ACC112 (cell line): ENCODE measurements around the gene PVR.
"Not testable (repeated sequence)": the region's sequence is repeated elsewhere in the genome, so short reads cannot be mapped to it uniquely, and the experiment has no call there.

Source experiments
- H2AFZ ChIP-seq: fragments of 200-600 bp; sonication (generic); one replicate; pipeline ENCODE4 v1.6.0; 2017; ENCODE audit warnings: antibody characterized with exemption, low read length; ENCODE audit not compliant: unreplicated experiment
- H3K27ac ChIP-seq: fragments of 200-600 bp; sonication (generic); 2 replicates; pipeline ENCODE4 v1.5.1; 2014; ENCODE audit warnings: low read depth, mild to moderate bottlenecking, antibody characterized with exemption, low read length, moderate library complexity
- H3K27me3 ChIP-seq: fragments of 200-600 bp; sonication (generic); 2 replicates; pipeline ENCODE4 v1.6.1; 2014; ENCODE audit warnings: mild to moderate bottlenecking, antibody characterized with exemption, low read length, moderate library complexity, mixed read lengths; ENCODE audit not compliant: insufficient read depth
- H3K36me3 ChIP-seq: fragments of 200-600 bp; sonication (generic); 2 replicates; pipeline ENCODE4 v1.6.1; 2016; ENCODE audit warnings: mild to moderate bottlenecking, antibody characterized with exemption, low read length, moderate library complexity, mixed read lengths; ENCODE audit not compliant: insufficient read depth
- H3K4me1 ChIP-seq: fragments of 200-600 bp; sonication (generic); one replicate; pipeline ENCODE4 v1.6.1; 2016; ENCODE audit warnings: low read length, mixed read lengths; ENCODE audit not compliant: insufficient read depth, unreplicated experiment, control insufficient read depth
- H3K4me3 ChIP-seq: fragments of 200-600 bp; sonication (generic); 2 replicates; pipeline ENCODE4 v1.5.1; 2014; ENCODE audit warnings: mild to moderate bottlenecking, low read depth, low read length
- H3K79me2 ChIP-seq: fragments of 200-600 bp; sonication (generic); one replicate; pipeline ENCODE4 v1.6.0; 2016; ENCODE audit warnings: low read length; ENCODE audit not compliant: control insufficient read depth, unreplicated experiment, insufficient read depth

Gene PVR

DNA sequence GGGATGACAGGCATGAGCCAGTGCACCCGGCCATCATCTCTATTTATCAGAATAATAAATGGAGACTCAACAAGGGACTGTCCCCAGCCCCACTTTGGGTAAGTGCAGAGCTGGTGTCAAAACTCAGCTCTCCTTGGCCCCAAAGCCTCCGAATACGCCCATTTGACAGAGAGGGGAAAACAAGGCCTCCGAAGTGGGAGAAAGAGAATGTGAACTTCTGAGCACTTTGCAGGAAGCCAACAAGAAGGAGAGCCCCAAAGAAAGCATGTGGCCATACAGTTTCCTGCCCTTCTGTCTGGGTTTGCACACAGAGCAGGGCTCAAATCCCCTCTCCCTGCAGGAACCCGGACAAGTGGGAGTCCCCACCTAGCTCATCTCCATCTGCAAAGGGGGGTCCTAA is 56.8 kb downstream of the PVR start:
- H3K79me2 ChIP-seq = no peaks in the 10 kb centered on the region
- H2AFZ ChIP-seq = no peak overlapping the region
- no peak overlapping the region for H3K4me3 ChIP-seq
- no peaks in the 10 kb centered on the region for H3K36me3 ChIP-seq
- no peaks in the 10 kb centered on the region for H3K4me1 ChIP-seq
- no peak overlapping the region for H3K27ac ChIP-seq
- H3K27me3 ChIP-seq = no peaks in the 10 kb centered on the region

DNA sequence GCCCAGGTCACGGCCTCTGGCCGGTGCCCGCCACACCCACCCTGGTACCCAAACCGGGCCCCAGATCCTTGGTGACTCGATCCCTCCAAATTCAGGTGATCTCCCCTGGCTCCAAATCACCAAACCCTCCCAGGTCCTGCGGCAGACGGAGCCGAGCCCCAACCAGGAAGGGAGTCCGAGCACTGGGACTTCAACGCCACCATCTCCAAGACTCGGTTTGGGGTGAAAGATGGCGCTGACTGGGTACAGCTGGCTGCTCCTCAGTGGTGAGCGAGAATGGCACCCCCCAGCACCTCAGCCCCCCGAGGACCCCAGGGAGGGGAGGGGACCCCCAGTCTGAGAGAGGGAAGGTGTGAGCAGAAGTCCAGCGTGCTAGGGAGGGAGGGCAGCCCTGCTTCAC is 57.5 kb downstream of the PVR start:
- Histone ChIP-seq H2AFZ (no peak overlapping the region), H3K27ac (no peak overlapping the region), H3K4me3 (no peak overlapping the region), H3K36me3 (no peaks in the 10 kb centered on the region), H3K27me3 (no peaks in the 10 kb centered on the region), H3K79me2 (no peaks in the 10 kb centered on the region), H3K4me1 (no peaks in the 10 kb centered on the region)

DNA sequence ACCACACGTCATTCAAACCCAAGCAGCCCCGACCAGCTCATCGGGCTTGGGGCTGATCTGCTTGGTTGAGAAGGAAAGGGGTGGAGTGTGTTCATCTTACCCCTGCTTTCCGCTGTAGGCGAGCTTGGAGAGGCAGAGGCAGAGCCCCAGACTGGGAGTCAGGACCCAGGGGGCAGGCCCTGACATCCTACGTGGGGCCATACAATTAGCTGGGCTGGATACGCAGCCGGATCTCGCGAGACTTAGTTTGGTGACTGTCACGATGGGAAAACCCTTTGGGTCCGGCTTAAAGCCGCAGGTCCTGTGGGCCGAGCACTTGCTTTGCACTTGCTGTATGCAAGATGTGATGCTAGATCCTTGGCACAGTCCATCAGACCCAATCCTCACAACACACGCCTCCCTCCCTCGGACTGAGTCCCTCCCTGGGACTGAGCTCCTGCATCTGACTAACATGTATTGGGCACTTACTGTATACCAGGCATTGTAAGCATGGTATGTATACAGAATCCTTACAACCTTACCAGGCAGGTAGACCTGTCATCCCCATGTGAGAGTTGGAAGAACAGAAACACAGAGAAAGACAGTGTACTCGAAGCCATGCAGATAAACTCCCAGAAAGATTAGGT is 59.0 kb downstream of the PVR start:
- H3K27ac ChIP-seq = no peak overlapping the region
- H3K36me3 ChIP-seq = no peaks in the 10 kb centered on the region
- H3K4me1 ChIP-seq = no peaks in the 10 kb centered on the region
- H3K27me3 ChIP-seq = no peaks in the 10 kb centered on the region
- no peaks in the 10 kb centered on the region for H3K79me2 ChIP-seq
- no peak overlapping the region for H3K4me3 ChIP-seq
- H2AFZ ChIP-seq = no peak overlapping the region

DNA sequence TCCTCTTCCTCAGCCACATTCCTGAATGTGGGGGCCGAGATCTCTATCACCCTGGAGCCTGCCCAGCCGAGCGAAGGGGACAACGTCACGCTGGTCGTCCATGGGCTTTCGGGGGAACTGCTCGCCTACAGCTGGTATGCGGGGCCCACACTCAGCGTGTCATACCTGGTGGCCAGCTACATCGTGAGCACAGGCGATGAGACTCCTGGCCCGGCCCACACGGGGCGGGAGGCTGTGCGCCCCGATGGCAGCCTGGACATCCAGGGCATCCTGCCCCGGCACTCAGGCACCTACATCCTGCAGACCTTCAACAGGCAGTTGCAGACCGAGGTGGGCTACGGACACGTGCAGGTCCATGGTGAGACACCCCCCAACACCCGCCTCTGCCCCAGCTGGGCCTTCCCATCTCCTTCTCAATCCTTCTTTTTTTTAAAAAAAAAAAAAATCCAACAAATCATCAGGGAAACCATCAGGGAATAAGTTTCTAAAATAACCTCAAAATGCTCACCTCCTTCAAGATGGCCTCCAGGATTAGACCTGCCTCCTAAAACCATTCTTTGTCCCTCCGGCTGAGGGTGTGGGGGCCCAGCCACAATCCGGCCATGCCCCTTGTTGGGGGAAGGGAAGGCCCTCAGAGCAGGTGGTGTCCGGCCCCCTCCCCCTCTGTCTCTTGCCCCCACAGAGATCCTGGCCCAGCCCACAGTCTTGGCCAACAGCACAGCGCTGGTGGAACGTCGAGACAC is 59.8 kb downstream of the PVR start:
- H3K4me1 ChIP-seq = no peaks in the 10 kb centered on the region
- H3K36me3 ChIP-seq = no peaks in the 10 kb centered on the region
- no peaks in the 10 kb centered on the region for H3K27me3 ChIP-seq
- H3K4me3 ChIP-seq = no peak overlapping the region
- no peaks in the 10 kb centered on the region for H3K79me2 ChIP-seq
- no peak overlapping the region for H3K27ac ChIP-seq
- no peak overlapping the region for H2AFZ ChIP-seq

DNA sequence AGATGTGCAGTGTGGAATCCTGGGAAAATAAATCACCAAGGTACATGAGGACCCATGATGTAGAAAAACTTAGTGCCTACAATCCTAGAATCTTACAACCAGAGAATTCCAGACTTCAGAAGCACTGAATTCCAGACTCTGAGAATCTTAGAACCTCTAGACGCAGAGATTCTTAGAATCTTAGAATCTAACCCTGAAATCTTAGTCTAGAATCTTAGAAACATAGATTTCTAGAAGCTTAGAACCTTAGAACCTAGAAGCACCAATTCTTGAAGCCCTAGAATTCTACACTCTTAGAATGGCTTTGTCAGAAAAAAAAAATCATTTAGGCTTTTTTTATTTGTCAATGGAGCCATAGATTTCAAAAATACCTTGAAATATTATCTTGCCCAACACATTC is 61.3 kb downstream of the PVR start:
- Histone ChIP-seq H3K4me3 (no peak overlapping the region), H3K27ac (no peak overlapping the region), H3K36me3 (no peaks in the 10 kb centered on the region), H2AFZ (no peak overlapping the region), H3K27me3 (no peaks in the 10 kb centered on the region), H3K79me2 (no peaks in the 10 kb centered on the region), H3K4me1 (no peaks in the 10 kb centered on the region)

DNA sequence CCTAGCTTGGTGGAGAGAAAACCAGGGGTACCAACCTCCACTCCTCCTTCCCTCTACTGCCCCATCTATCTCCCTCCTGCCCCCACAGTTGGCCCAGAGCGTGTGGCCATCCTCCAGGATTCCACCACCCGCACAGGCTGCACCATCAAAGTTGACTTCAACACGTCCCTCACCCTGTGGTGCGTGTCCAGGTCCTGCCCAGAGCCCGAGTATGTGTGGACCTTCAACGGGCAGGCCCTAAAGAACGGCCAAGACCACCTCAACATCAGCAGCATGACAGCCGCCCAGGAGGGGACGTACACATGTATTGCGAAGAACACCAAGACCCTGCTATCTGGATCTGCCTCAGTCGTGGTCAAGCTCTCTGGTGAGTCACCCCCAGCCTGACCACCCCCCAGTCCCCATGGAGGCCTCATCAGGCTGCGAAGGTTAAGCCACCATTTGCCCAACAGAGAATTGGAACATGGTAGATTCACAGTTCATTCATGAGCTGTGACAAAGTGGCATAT is 61.8 kb downstream of the PVR start:
- Histone ChIP-seq H3K4me1 (no peaks in the 10 kb centered on the region), H3K27ac (no peak overlapping the region), H3K36me3 (no peaks in the 10 kb centered on the region)

DNA sequence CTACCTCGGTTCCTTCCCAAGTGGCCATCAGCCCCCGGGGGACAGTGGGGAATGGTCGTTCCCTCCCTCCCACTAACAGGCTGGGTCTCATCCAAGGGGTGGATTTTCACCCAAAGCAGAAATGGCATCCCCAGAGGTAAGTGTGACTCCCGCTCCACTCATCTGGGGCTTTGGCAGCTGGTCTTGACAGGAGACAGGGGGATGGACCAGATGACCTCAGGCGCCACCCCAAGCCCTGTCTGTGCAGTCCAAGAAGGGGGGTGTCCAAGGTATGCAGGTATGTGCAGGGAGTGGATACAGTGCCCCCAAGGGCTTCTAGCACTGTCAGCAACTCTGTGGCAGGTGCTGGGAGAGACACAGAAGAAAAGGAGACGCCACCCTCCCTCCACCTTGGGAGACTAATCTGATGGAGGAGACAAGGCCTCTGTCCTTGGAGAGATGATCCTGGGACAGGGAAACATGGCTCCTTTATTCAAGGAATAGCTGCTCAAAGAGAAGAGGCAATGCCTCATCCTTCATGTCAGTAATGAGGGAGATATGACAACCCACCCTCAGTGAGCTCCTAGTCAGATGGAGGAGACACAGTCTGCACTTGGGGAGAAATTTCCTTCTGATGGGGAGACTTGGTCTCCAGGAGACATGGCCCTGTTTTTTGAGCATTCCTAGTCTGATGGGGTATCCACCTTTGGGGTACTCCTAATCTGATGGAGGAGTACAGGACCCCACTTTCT is 63.0 kb downstream of the PVR start:
- Histone ChIP-seq H3K4me1 (no peaks in the 10 kb centered on the region), H2AFZ (no peak overlapping the region), H3K36me3 (no peaks in the 10 kb centered on the region), H3K27me3 (no peaks in the 10 kb centered on the region), H3K79me2 (no peaks in the 10 kb centered on the region), H3K4me3 (no peak overlapping the region), H3K27ac (no peak overlapping the region)

More for the DNA sequence above, 61.8 kb downstream of the PVR start:
- Histone ChIP-seq H2AFZ (no peak overlapping the region), H3K4me3 (no peak overlapping the region), H3K79me2 (no peaks in the 10 kb centered on the region), H3K27me3 (no peaks in the 10 kb centered on the region)

DNA sequence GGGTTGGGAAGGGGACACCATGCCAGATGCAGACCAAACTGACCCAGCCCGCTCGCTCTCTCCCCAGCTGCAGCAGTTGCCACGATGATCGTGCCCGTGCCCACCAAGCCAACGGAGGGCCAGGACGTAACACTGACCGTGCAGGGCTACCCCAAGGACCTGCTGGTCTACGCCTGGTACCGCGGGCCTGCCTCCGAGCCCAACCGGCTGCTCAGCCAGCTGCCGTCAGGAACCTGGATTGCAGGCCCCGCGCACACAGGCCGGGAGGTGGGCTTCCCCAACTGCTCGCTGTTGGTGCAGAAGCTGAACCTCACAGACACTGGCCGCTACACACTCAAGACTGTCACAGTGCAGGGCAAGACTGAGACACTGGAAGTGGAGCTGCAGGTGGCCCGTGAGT is 64.1 kb downstream of the PVR start:
- no peak overlapping the region for H3K27ac ChIP-seq
- H3K27me3 ChIP-seq = no peaks in the 10 kb centered on the region
- H3K79me2 ChIP-seq = no peaks in the 10 kb centered on the region
- H3K4me1 ChIP-seq = no peaks in the 10 kb centered on the region
- H3K4me3 ChIP-seq = no peak overlapping the region
- no peak overlapping the region for H2AFZ ChIP-seq
- H3K36me3 ChIP-seq = no peaks in the 10 kb centered on the region

DNA sequence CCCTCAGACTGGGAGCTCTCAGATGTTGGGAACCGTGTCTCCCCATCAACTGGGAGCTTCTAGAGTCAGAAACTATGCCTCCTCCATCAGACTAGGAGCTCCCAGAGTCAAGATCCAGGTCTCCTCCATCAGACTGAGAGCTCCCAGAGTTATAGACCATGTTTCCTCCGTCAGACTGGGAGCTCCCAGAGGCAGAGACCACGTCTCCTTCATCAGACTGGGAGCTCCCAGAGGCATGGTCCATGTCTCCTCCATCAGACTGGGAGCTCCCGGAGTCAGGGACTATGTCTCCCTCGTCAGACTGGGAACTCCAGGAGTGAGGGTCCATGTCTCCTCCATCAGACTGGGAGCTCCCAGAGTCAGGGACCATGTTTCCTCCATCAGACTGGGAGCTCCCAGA is 65.2 kb downstream of the PVR start:
- H2AFZ ChIP-seq = no peak overlapping the region
- no peaks in the 10 kb centered on the region for H3K4me1 ChIP-seq

DNA sequence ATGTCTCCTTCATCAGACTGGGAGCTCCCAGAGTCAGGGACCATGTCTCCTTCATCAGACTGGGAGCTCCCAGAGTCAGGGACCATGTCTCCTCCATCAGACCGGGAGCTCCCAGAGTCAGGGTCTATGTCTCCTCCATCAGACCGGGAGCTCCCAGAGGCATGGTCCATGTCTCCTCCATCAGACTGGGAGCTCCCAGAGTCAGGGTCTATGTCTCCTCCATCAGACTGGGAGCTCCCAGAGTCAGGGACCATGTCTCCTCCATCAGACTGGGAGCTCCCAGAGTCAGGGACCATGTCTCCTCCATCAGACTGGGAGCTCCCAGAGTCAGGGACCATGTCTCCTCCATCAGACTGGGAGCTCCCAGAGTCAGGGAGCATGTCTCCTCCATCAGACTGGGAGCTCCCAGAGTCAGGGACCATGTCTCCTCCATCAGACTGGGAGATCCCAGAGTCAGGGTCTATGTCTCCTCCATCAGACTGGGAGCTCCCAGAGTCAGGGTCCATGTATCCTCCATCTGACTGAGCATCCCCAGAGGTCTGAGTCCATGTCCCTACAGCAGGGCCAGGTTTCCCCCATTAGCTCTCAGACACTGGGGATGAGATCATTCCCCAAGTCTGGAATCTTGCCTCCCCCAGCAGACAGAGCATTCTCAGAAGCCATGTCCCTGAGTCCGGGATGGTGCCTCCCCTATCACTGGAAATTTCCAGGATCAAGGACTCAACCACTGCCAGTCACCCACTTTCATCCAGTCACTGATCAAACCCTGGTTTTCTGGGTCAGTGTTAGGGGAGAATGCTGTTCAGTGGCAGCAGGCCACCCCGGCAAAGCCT is 65.9 kb downstream of the PVR start:
- H2AFZ ChIP-seq, H3K36me3 ChIP-seq, H3K4me3 ChIP-seq, H3K4me1 ChIP-seq, H3K79me2 ChIP-seq, H3K27me3 ChIP-seq, H3K27ac ChIP-seq: not testable (repeated sequence)

More for the DNA sequence above, 65.2 kb downstream of the PVR start:
- Histone ChIP-seq H3K36me3 (no peaks in the 10 kb centered on the region), H3K4me3 (no peak overlapping the region), H3K79me2 (no peaks in the 10 kb centered on the region), H3K27ac (no peak overlapping the region), H3K27me3 (no peaks in the 10 kb centered on the region)
